ENCODE results near the gene PPT2. TPM values are rescaled to one million over a fixed set of nuclear protein-coding genes. Genes with fewer than 3 reads are reported as not detected.
"Not testable (repeated sequence)": the region's sequence is repeated elsewhere in the genome, so short reads cannot be mapped to it uniquely, and the experiment has no call there.

Gene PPT2
- polyA plus RNA-seq, 4 donors: 3.1 to 26.5 (median 10.3) TPM

- Histone ChIP-seq H3K9me3 (ENCODE audit: control insufficient read depth in 2 of 2, insufficient read depth in 1 of 2, low read depth in 1 of 2, low read length in 1 of 2) (no peaks in the 10 kb centered on the region), H3K4me3 (ENCODE audit: low read depth in 1 of 3, low read length in 3 of 3) (peak overlapping the region; percentile 76 to 94 (median 83)), H3K4me1 (ENCODE audit: control insufficient read depth in 3 of 3, insufficient read depth in 2 of 3, low read depth in 1 of 3, low read length in 2 of 3) (peaks cover 10 to 54% (median 12%) of the 10 kb centered on the region in 3 donors), H3K36me3 (ENCODE audit: control insufficient read depth in 3 of 3, insufficient read depth in 2 of 3, low read depth in 1 of 3, low read length in 3 of 3) (peaks cover 0 to 32% (median 4%) of the 10 kb centered on the region in 3 donors), H3K27me3 (ENCODE audit: control insufficient read depth in 3 of 3, insufficient read depth in 3 of 3, low read length in 3 of 3) (no peaks in the 10 kb centered on the region), H3K27ac (ENCODE audit: low read depth in 1 of 3, low read length in 2 of 3) (peak overlapping the region; percentile 76 to 99 (median 94))
- 49 to 59% (median 49%) methylated on average over 8 of the region's 8 CpGs for WGBS, 3 donors
- FAIRE-seq (no peak), DNase-seq (peak in 1 of 2 donors; percentile 35)
These were observed 37.2 kb downstream of the PPT2 start for GRCh38 chr6:32190911-32191677.

GRCh38 chr6:32191696-32192607, 38.0 kb downstream of the PPT2 start:
- FAIRE-seq (no peak), DNase-seq (no peak)
- WGBS, 3 donors: 53 to 69% (median 68%) methylated on average over 13 to 15 of the region's 15 CpGs

GRCh38 chr6:32192608-32193039, 38.7 kb downstream of the PPT2 start, which contains the start of gene GPSM3:
TSS of gene GPSM3 (minus strand) at chr6:32192643. CDS start at chr6:32192513, 130 bp downstream.
- FAIRE-seq (no peak), DNase-seq (peak; percentile 52 to 59)
- H3K36me3 ChIP-seq (ENCODE audit: control insufficient read depth in 3 of 3, insufficient read depth in 2 of 3, low read depth in 1 of 3, low read length in 3 of 3): peaks cover 0 to 17% (median 0%) of the 10 kb centered on the region in 3 donors
- H3K4me3 ChIP-seq (ENCODE audit: low read depth in 1 of 3, low read length in 3 of 3): peak within 1 kb of the TSS; percentile 20 to 83 (median 68)
- 14 to 44% (median 33%) methylated on average over 5 of the region's 5 CpGs for WGBS, 3 donors
- peaks cover 10 to 56% (median 12%) of the 10 kb centered on the region in 3 donors for H3K4me1 ChIP-seq (ENCODE audit: control insufficient read depth in 3 of 3, insufficient read depth in 2 of 3, low read depth in 1 of 3, low read length in 2 of 3)
- no peaks in the 10 kb centered on the region for H3K9me3 ChIP-seq (ENCODE audit: control insufficient read depth in 2 of 2, insufficient read depth in 1 of 2, low read depth in 1 of 2, low read length in 1 of 2)
- H3K27me3 ChIP-seq (ENCODE audit: control insufficient read depth in 3 of 3, insufficient read depth in 3 of 3, low read length in 3 of 3): no peaks in the 10 kb centered on the region
- peak within 1 kb of the TSS; percentile 81 to 99 (median 94) for H3K27ac ChIP-seq (ENCODE audit: low read depth in 1 of 3, low read length in 2 of 3)

More at GRCh38 chr6:32191696-32192607, 38.0 kb downstream of the PPT2 start:
- Histone ChIP-seq H3K4me1 (ENCODE audit: control insufficient read depth in 3 of 3, insufficient read depth in 2 of 3, low read depth in 1 of 3, low read length in 2 of 3) (peaks cover 10 to 53% (median 12%) of the 10 kb centered on the region in 3 donors), H3K9me3 (ENCODE audit: control insufficient read depth in 2 of 2, insufficient read depth in 1 of 2, low read depth in 1 of 2, low read length in 1 of 2) (no peaks in the 10 kb centered on the region), H3K36me3 (ENCODE audit: control insufficient read depth in 3 of 3, insufficient read depth in 2 of 3, low read depth in 1 of 3, low read length in 3 of 3) (peaks cover 0 to 24% (median under 1%) of the 10 kb centered on the region in 3 donors), H3K27me3 (ENCODE audit: control insufficient read depth in 3 of 3, insufficient read depth in 3 of 3, low read length in 3 of 3) (no peaks in the 10 kb centered on the region), H3K27ac (ENCODE audit: low read depth in 1 of 3, low read length in 2 of 3) (peak overlapping the region; percentile 81 to 99 (median 94)), H3K4me3 (ENCODE audit: low read depth in 1 of 3, low read length in 3 of 3) (peak overlapping the region; percentile 20 to 83 (median 68))

- not testable (repeated sequence) for FAIRE-seq; H3K27me3 ChIP-seq (ENCODE audit: control insufficient read depth in 3 of 3, insufficient read depth in 3 of 3, low read length in 3 of 3); H3K9me3 ChIP-seq (ENCODE audit: control insufficient read depth in 2 of 2, insufficient read depth in 1 of 2, low read depth in 1 of 2, low read length in 1 of 2); DNase-seq; H3K4me3 ChIP-seq (ENCODE audit: low read depth in 1 of 3, low read length in 3 of 3)
- 71 to 85% (median 83%) methylated on average over 13 of the region's 13 CpGs for WGBS, 3 donors
- Histone ChIP-seq H3K4me1 (ENCODE audit: control insufficient read depth in 3 of 3, insufficient read depth in 2 of 3, low read depth in 1 of 3, low read length in 2 of 3) (peaks cover 10 to 51% (median 12%) of the 10 kb centered on the region in 3 donors), H3K27ac (ENCODE audit: low read depth in 1 of 3, low read length in 2 of 3) (peak overlapping the region in 2 of 3 donors; percentile 94 to 99), H3K36me3 (ENCODE audit: control insufficient read depth in 3 of 3, insufficient read depth in 2 of 3, low read depth in 1 of 3, low read length in 3 of 3) (peaks cover 0 to 12% (median 0%) of the 10 kb centered on the region in 3 donors)
These were observed 39.2 kb downstream of the PPT2 start for GRCh38 chr6:32193096-32193495.

- H3K4me1 ChIP-seq (ENCODE audit: control insufficient read depth in 3 of 3, insufficient read depth in 2 of 3, low read depth in 1 of 3, low read length in 2 of 3): peaks cover 6 to 44% (median 7%) of the 10 kb centered on the region in 3 donors
These were observed 40.4 kb downstream of the PPT2 start for GRCh38 chr6:32194388-32194787.

GRCh38 chr6:32194825-32195651, 41.1 kb downstream of the PPT2 start:
- FAIRE-seq (no peak), DNase-seq (peak; percentile 58 to 77)
- Histone ChIP-seq H3K36me3 (ENCODE audit: control insufficient read depth in 3 of 3, insufficient read depth in 2 of 3, low read depth in 1 of 3, low read length in 3 of 3) (no peaks in the 10 kb centered on the region), H3K9me3 (ENCODE audit: control insufficient read depth in 2 of 2, insufficient read depth in 1 of 2, low read depth in 1 of 2, low read length in 1 of 2) (no peaks in the 10 kb centered on the region), H3K27me3 (ENCODE audit: control insufficient read depth in 3 of 3, insufficient read depth in 3 of 3, low read length in 3 of 3) (no peaks in the 10 kb centered on the region), H3K4me3 (ENCODE audit: low read depth in 1 of 3, low read length in 3 of 3) (peak overlapping the region; percentile 0 to 40 (median 5)), H3K4me1 (ENCODE audit: control insufficient read depth in 3 of 3, insufficient read depth in 2 of 3, low read depth in 1 of 3, low read length in 2 of 3) (peaks cover 6 to 44% (median 7%) of the 10 kb centered on the region in 3 donors), H3K27ac (ENCODE audit: low read depth in 1 of 3, low read length in 2 of 3) (peak overlapping the region; percentile 56 to 93 (median 91))
- 16 to 18% (median 17%) methylated on average over 15 of the region's 15 CpGs for WGBS, 3 donors

More at GRCh38 chr6:32194388-32194787, 40.4 kb downstream of the PPT2 start:
- FAIRE-seq (no peak), DNase-seq (no peak)
- WGBS, 3 donors: 94% methylated on average over 4 of the region's 4 CpGs
- H3K27me3 ChIP-seq (ENCODE audit: control insufficient read depth in 3 of 3, insufficient read depth in 3 of 3, low read length in 3 of 3): no peaks in the 10 kb centered on the region
- H3K27ac ChIP-seq (ENCODE audit: low read depth in 1 of 3, low read length in 2 of 3): peak overlapping the region in 1 of 3 donors; percentile 91
- H3K9me3 ChIP-seq (ENCODE audit: control insufficient read depth in 2 of 2, insufficient read depth in 1 of 2, low read depth in 1 of 2, low read length in 1 of 2): no peaks in the 10 kb centered on the region
- H3K36me3 ChIP-seq (ENCODE audit: control insufficient read depth in 3 of 3, insufficient read depth in 2 of 3, low read depth in 1 of 3, low read length in 3 of 3): peaks cover 0 to under 1% (median 0%) of the 10 kb centered on the region in 3 donors
- H3K4me3 ChIP-seq (ENCODE audit: low read depth in 1 of 3, low read length in 3 of 3): no peak overlapping the region

GRCh38 chr6:32195652-32195901, 41.6 kb downstream of the PPT2 start:
- FAIRE-seq: no peak
- no peaks in the 10 kb centered on the region for H3K36me3 ChIP-seq (ENCODE audit: control insufficient read depth in 3 of 3, insufficient read depth in 2 of 3, low read depth in 1 of 3, low read length in 3 of 3)
- no peaks in the 10 kb centered on the region for H3K27me3 ChIP-seq (ENCODE audit: control insufficient read depth in 3 of 3, insufficient read depth in 3 of 3, low read length in 3 of 3)
- no peaks in the 10 kb centered on the region for H3K9me3 ChIP-seq (ENCODE audit: control insufficient read depth in 2 of 2, insufficient read depth in 1 of 2, low read depth in 1 of 2, low read length in 1 of 2)
- H3K4me1 ChIP-seq (ENCODE audit: control insufficient read depth in 3 of 3, insufficient read depth in 2 of 3, low read depth in 1 of 3, low read length in 2 of 3): peaks cover 6 to 44% (median 6%) of the 10 kb centered on the region in 3 donors
- peak overlapping the region in 1 of 3 donors; percentile 72 for H3K4me3 ChIP-seq (ENCODE audit: low read depth in 1 of 3, low read length in 3 of 3)
- peak; percentile 100 for DNase-seq
- H3K27ac ChIP-seq (ENCODE audit: low read depth in 1 of 3, low read length in 2 of 3): peak overlapping the region in 2 of 3 donors; percentile 98
- WGBS, 3 donors: 0 to 1% (median 1%) methylated on average over 25 of the region's 25 CpGs
